ENCODE results near the gene GRM8.

Gene GRM8

DNA sequence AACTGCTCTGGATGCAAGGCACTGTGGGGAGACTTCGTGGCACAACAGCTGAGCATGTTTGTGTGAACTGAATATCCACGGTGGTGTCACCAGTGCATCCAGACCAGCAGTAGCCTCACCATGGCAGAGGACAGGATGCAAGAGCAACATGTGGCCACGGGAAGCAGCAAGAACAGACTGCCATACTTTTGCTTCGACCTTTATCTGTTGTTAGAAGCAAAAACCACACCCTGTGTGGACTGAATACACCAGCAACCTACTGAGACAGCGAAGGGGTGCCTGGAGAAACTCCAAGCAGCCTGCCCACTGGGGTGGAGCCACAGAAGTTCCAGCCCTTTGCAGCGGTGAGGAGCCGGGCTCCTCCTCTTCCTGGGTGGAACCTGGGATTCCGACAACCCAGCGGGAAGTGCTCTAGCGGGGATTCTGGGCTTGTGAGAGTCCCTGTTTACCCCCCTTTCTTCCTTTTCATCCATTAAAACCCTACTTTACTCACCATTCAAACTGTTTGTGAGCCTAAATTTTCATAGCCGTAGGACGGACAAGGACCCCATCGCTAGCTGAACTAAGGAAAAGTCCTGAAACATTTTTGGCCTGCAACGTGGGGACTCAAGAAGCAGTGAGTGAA lies 584.9 kb downstream of the GRM8 start:
- no peak for DNase-seq (ENCODE audit: extremely low read depth, low read depth)
- TF ChIP-seq, protein P1, sequence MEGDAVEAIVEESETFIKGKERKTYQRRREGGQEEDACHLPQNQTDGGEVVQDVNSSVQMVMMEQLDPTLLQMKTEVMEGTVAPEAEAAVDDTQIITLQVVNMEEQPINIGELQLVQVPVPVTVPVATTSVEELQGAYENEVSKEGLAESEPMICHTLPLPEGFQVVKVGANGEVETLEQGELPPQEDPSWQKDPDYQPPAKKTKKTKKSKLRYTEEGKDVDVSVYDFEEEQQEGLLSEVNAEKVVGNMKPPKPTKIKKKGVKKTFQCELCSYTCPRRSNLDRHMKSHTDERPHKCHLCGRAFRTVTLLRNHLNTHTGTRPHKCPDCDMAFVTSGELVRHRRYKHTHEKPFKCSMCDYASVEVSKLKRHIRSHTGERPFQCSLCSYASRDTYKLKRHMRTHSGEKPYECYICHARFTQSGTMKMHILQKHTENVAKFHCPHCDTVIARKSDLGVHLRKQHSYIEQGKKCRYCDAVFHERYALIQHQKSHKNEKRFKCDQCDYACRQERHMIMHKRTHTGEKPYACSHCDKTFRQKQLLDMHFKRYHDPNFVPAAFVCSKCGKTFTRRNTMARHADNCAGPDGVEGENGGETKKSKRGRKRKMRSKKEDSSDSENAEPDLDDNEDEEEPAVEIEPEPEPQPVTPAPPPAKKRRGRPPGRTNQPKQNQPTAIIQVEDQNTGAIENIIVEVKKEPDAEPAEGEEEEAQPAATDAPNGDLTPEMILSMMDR (IDR thresholded peaks at IDR 0.05; ENCODE audit: low read depth, low read length), result no peak

DNA sequence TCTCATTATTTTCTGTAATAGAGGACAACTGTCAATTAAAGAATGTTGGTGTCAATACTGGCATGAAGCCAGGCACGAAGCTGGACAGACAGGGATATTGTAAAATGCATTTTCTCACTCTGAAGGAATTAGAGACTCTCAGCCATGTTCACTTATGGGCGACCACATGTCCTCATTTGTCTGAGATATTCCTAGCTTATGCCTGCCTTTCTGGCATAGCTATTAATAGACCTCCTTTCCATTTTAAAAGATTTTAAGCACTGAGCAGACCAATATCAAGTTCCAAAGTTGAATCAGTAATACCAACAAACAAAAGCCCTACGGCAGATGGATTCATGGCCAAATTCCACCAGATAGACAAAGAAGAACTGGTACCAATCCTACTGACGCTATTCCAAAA lies 589.9 kb downstream of the GRM8 start:
- no peak for DNase-seq (ENCODE audit: extremely low read depth, low read depth)
- TF ChIP-seq, protein P1 (IDR thresholded peaks at IDR 0.05; ENCODE audit: low read depth, low read length), result no peak

DNA sequence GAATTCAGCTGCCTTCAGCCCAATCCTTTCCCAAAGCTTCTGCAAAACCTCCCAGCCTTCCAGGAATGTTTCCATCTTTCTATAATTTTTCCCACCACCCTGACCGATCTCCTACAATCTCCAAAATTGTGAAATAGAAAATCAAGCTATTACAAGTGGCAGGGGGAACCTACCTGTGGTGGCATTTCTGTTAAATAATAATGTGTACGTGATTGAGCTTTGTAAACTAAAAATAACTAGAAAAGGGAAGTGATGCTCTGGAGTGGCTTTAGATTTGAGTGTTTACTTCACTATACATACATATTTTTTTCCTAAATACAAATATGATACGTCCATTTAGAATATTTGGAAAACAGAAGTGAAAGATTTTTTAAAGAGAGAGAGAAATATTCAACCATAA lies 593.6 kb downstream of the GRM8 start:
- DNase-seq (ENCODE audit: extremely low read depth, low read depth), result no peak
- TF ChIP-seq, protein P1 (IDR thresholded peaks at IDR 0.05; ENCODE audit: low read depth, low read length), result no peak

DNA sequence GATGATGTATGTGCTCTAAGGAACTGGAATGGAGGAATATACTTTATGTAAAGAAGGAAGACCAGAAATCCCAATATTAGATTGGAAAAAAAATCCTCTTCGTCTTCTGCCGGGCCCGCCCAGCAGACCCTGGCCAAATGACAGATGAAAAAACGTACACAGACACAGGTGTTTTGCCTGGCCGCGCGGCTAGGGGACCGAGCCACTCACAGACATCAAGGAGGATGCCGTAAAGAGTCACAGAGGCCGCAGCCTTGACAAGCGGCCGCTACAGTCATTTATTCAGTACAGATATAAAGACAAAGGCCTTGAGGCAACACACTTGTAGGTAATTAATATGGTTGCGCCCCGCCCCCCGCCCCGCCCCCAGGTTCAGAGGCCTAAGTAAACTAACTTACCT lies 594.1 kb downstream of the GRM8 start:
- DNase-seq (ENCODE audit: extremely low read depth, low read depth), result no peak

DNA sequence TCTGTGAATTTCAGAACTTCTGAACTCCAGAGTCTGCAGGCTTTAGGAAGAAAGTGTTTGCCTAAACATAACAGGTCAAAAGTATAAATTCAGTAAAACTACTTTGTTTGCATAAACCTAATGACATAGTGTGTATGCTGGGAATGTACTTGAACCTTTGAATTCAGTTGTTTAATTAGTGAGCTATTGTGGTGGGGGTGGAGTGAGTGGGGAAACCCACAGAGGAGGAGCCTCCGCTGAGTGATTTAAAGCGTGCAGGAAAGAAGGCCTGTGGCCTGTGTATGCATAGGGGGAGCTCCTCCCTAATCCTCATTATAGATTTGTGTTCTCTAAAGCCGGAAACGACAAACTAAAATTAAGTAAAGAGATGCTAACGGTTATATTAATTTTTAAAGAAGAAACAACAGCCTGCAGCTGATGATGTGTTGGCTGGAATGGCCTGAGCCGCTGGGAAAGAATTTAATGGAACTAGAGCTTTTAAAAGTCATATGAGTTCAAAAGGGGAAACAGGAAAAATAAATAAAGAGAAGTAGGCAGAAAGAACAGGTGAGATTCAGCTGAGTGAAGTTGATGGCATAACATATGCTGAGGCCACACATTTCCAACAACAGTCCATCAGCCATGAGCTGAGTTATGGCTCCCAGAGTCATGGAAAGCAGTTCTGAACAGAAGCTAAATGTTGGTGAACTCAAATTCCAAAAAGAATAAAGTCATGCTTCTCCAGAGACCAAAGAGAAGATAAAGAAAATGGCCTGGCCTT lies 595.0 kb downstream of the GRM8 start:
- DNase-seq (ENCODE audit: extremely low read depth, low read depth), result no peak
- TF ChIP-seq, protein P1 (IDR thresholded peaks at IDR 0.05; ENCODE audit: low read depth, low read length), result no peak

More for the DNA sequence above, 594.1 kb downstream of the GRM8 start:
- TF ChIP-seq, protein P1 (IDR thresholded peaks at IDR 0.05; ENCODE audit: low read depth, low read length), result no peak

DNA sequence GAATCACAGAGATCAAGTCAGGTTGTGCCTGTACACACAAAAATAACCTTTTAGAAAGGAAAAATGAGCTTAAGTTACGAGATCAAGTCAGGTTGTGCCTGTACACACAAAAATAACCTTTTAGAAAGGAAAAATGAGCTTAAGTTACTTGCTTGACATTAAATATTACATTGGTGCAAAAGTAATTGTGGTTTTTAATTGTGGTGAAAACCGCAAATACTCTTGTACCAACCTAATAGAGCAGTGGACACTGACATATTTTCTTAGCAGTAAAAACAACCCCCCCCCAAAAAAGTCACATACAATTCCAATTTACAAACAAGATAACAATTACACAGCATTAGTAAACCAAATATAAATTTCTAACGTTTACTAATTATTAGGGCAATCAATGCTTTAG lies 595.6 kb downstream of the GRM8 start:
- no peak for DNase-seq (ENCODE audit: extremely low read depth, low read depth)
- TF ChIP-seq, protein P1 (IDR thresholded peaks at IDR 0.05; ENCODE audit: low read depth, low read length), result no peak

DNA sequence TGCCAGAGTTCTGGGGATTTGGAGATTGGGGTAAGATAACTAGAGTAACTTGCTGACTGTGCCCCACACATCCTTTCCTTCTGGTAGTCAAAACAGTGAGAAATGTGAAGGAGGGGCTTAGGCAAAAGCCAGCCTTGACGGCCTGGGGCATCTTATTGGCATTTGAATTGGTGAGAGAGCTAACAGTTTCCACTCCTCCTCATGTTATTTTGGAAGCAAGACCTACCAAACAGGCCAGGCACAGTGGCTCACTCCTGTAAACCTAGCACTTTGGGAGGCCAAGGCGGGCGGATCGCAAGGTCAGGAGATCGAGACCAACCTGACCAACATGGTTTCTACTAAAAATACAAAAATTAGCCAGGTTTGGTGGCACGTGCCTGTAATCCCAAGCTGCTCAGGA lies 596.6 kb downstream of the GRM8 start:
- no peak for DNase-seq (ENCODE audit: extremely low read depth, low read depth)
- TF ChIP-seq, protein P1 (IDR thresholded peaks at IDR 0.05; ENCODE audit: low read depth, low read length), result no peak
